ENCODE data around the gene FAM83G. TPM values are rescaled to one million over a fixed set of nuclear protein-coding genes. Genes with fewer than 3 reads are reported as not detected.

Gene FAM83G
- total and polyA plus RNA-seq, 2 experiments from 2014 or later: 7.6 to 44.5 TPM

- no peak for TF ChIP-seq ETS1 (IDR thresholded peaks at IDR 0.05)
Measured at GRCh38 chr17:18985475-18985874, 19.1 kb downstream of the FAM83G start (continued).

- TF ChIP-seq EZH2phosphoT487 (IDR thresholded peaks at IDR 0.05; ENCODE audit: unreplicated experiment): no peak
- no peak for TF ChIP-seq REST (IDR thresholded peaks at IDR 0.05; ENCODE audit: unreplicated experiment)
- no peak for TF ChIP-seq POLR2AphosphoS5 (IDR thresholded peaks at IDR 0.05; ENCODE audit: low read depth)
- no peak for TF ChIP-seq CREB1 (CRISPR knock-in tag; IDR thresholded peaks at IDR 0.05; ENCODE audit: low read depth)
- Histone ChIP-seq H3K27me3 (ENCODE audit: insufficient read depth) (no peaks in the 10 kb centered on the region), H3K27ac (ENCODE audit: low read depth) (no peak overlapping the region), H3K4me1 (ENCODE audit: insufficient read depth) (no peaks in the 10 kb centered on the region), H3K79me2 (replicated peaks; ENCODE audit: insufficient read depth) (0 out of 2 replicates have a peak, but pooled peaks cover 2% of the 10 kb centered on the region), H3K9me2 (ENCODE audit: insufficient read depth) (no peaks in the 10 kb centered on the region), H3K4me3 (no peak overlapping the region), H4K20me1 (replicated peaks; ENCODE audit: insufficient read depth) (peaks cover 6% of the 10 kb centered on the region; the same call in 1 of the 2 replicates), H2AFZ (no peak overlapping the region), H3F3A (replicated peaks; ENCODE audit: low read depth) (no peaks in the 10 kb centered on the region), H3K4me2 (no peak overlapping the region), H3K36me3 (ENCODE audit: insufficient read depth) (no peaks in the 10 kb centered on the region)
- no peak for ATAC-seq
- Mint-ChIP-seq H3K9me3 (no peaks in the 10 kb centered on the region), H3K27me3 (ENCODE audit: insufficient read depth, low read depth, poor library complexity) (peaks cover 18% of the 10 kb centered on the region), H3K36me3 (ENCODE audit: low read depth) (peaks cover 20% of the 10 kb centered on the region), H3K4me1 (0 out of 3 replicates have a peak, but pooled peaks cover 2% of the 10 kb centered on the region), H3K27ac (no peak overlapping the region), H3K4me3 (no peak overlapping the region)
- no peak for DNase-seq (ENCODE audit: low spot score)
Measured at GRCh38 chr17:18984273-18985114, 20.1 kb downstream of the FAM83G start.

- Histone ChIP-seq H3F3A (replicated peaks; ENCODE audit: low read depth) (no peaks in the 10 kb centered on the region), H2AFZ (no peak overlapping the region), H3K36me3 (ENCODE audit: insufficient read depth) (no peaks in the 10 kb centered on the region), H3K4me3 (no peak overlapping the region), H4K20me1 (replicated peaks; ENCODE audit: insufficient read depth) (peaks cover 6% of the 10 kb centered on the region; the same call in 1 of the 2 replicates), H3K4me1 (ENCODE audit: insufficient read depth) (no peaks in the 10 kb centered on the region), H3K79me2 (replicated peaks; ENCODE audit: insufficient read depth) (no peaks in the 10 kb centered on the region), H3K4me2 (no peak overlapping the region), H3K27me3 (ENCODE audit: insufficient read depth) (no peaks in the 10 kb centered on the region), H3K9me2 (ENCODE audit: insufficient read depth) (no peaks in the 10 kb centered on the region), H3K27ac (ENCODE audit: low read depth) (no peak overlapping the region)
- peaks cover 31% of the 10 kb centered on the region for H3K36me3 Mint-ChIP-seq (ENCODE audit: low read depth)
- no peaks in the 10 kb centered on the region for H3K9me3 Mint-ChIP-seq
- peak overlapping the region; percentile 90; the same call in 1 of the 2 replicates for H3K27ac Mint-ChIP-seq
- peaks cover 20% of the 10 kb centered on the region for H3K27me3 Mint-ChIP-seq (ENCODE audit: insufficient read depth, low read depth, poor library complexity)
- DNase-seq (ENCODE audit: low spot score) (no peak), ATAC-seq (peak; percentile 11)
- H3K4me3 Mint-ChIP-seq: no peak overlapping the region
- 0 out of 3 replicates have a peak, but pooled peaks cover 2% of the 10 kb centered on the region for H3K4me1 Mint-ChIP-seq
- TF ChIP-seq REST (IDR thresholded peaks at IDR 0.05; ENCODE audit: unreplicated experiment) (no peak), EZH2phosphoT487 (IDR thresholded peaks at IDR 0.05; ENCODE audit: unreplicated experiment) (no peak)
Measured at GRCh38 chr17:18981642-18982424, 22.7 kb downstream of the FAM83G start.
